ENCODE measurements around the gene ARL1. TPM values are rescaled to one million over a fixed set of nuclear protein-coding genes. Genes with fewer than 3 reads are reported as not detected.

The ARL1 gene
- total RNA-seq (10 to 100 TPM; 37.1 to 64.9 (median 46.2) TPM), polyA plus RNA-seq (10 to 100 TPM; 12.3 to 20.0 (median 19.6) TPM)
- long read RNA-seq, donor 1, transcript ARL1-201 (6 exons, 3,241 nt) = major isoform, 29 of 32 reads
- long read RNA-seq, donor 1, partial matches to known transcripts = 0 of 32 reads
- long read RNA-seq, donor 1, other reads (novel, unspliced or antisense) = 0 of 32 reads
- long read RNA-seq, donor 2, transcript ARL1-201 (6 exons, 3,241 nt) = major isoform, 24 of 25 reads
- long read RNA-seq, donor 2, partial matches to known transcripts = 0 of 25 reads
- long read RNA-seq, donor 2, other reads (novel, unspliced or antisense) = 0 of 25 reads

- Histone ChIP-seq H3K9me3 (no peaks in the 10 kb centered on the region), H3K4me1 (peaks cover 13 to 63% (median 32%) of the 10 kb centered on the region in 6 donors), H3K27me3 (replicated peaks in 1 of 7) (no peaks in the 10 kb centered on the region), H3K4me3 (peak within 1 kb of the TSS; percentile 70 to 96 (median 86)), H3K27ac (peak within 1 kb of the TSS; percentile 85 to 95 (median 90)), H3K36me3 (peaks cover 0 to 18% (median under 1%) of the 10 kb centered on the region in 6 donors)
- WGBS, 5 donors = 0 to 1% (median 1%) methylated on average over 58 to 71 of the region's 71 CpGs
- intact Hi-C loops (cut with DNase I; ENCODE audit: low total_unique reads) = no loop called here
- TF ChIP-seq POLR2AphosphoS5 (IDR thresholded peaks at IDR 0.05) = peak; percentile 71 to 87 (median 84)
- peak in 2 of 11 experiments; percentile 9 to 12 for TF ChIP-seq CTCF (IDR thresholded peaks at IDR 0.05 in 8 of 11, conservative IDR thresholded peaks at IDR 0.05 in 3 of 11)
- TF ChIP-seq POLR2A (IDR thresholded peaks at IDR 0.05) = peak in 1 of 3 donors; percentile 2
- DNase-seq = peak; percentile 95
Observed at GRCh38 chr12:101407436-101408345, at the start of gene ARL1. Gene ARL1, minus strand, starts transcription at chr12:101407772. Its CDS starts 127 bp downstream, at chr12:101407645.

- no peak overlapping the region for H3K27ac ChIP-seq
- 29 to 56% (median 35%) methylated on average over 4 of the region's 4 CpGs for WGBS, 5 donors
- intact Hi-C loops (cut with DNase I; ENCODE audit: low total_unique reads) = no loop called here
Observed at GRCh38 chr12:101455685-101456084, 48.1 kb upstream of the ARL1 start.

GRCh38 chr12:101441461-101442224 lies 34.1 kb upstream of the ARL1 start:
- no peak for TF ChIP-seq CTCF (IDR thresholded peaks at IDR 0.05 in 8 of 11, conservative IDR thresholded peaks at IDR 0.05 in 3 of 11)
- no peak for TF ChIP-seq POLR2AphosphoS5 (IDR thresholded peaks at IDR 0.05)
- intact Hi-C loops (cut with DNase I; ENCODE audit: low total_unique reads) = no loop called here
- no peak for DNase-seq
- no peaks in the 10 kb centered on the region for H3K9me3 ChIP-seq
- no peaks in the 10 kb centered on the region for H3K4me1 ChIP-seq
- H3K4me3 ChIP-seq = no peak overlapping the region
- no peaks in the 10 kb centered on the region for H3K27me3 ChIP-seq (replicated peaks in 1 of 7)
- peak overlapping the region in 4 of 8 donors; percentile 22 to 57 (median 46) for H3K27ac ChIP-seq
- H3K36me3 ChIP-seq = no peaks in the 10 kb centered on the region

More at GRCh38 chr12:101455685-101456084, 48.1 kb upstream of the ARL1 start:
- Histone ChIP-seq H3K4me3 (no peak overlapping the region), H3K4me1 (peaks cover 0 to 7% (median 0%) of the 10 kb centered on the region in 6 donors), H3K9me3 (peaks cover 0 to 8% (median 2%) of the 10 kb centered on the region in 8 donors), H3K27me3 (replicated peaks in 1 of 7) (no peaks in the 10 kb centered on the region), H3K36me3 (no peaks in the 10 kb centered on the region)
- TF ChIP-seq POLR2AphosphoS5 (IDR thresholded peaks at IDR 0.05) (no peak), CTCF (IDR thresholded peaks at IDR 0.05 in 8 of 11, conservative IDR thresholded peaks at IDR 0.05 in 3 of 11) (no peak), POLR2A (IDR thresholded peaks at IDR 0.05) (no peak)
- no peak for DNase-seq

Measured in spleen (tissue), 13 donors.